LNCaP clone FGC (cell line): ENCODE data around the gene LRRC8D.

Source experiments
- DNase-seq: peaks from one replicate; pipeline ENCODE4 v3.0.0-alpha.2; 2011; ENCODE audit warnings: low read depth
- H3K4me3 ChIP-seq: 2 replicates; pipeline ENCODE4 v1.5.1; 2011; ENCODE audit warnings: mild to moderate bottlenecking, low read depth, low read length, control low read depth
- CTCF ChIP-seq: IDR thresholded peaks from 2 replicates; pipeline ENCODE4 v1.5.1; 2012; ENCODE audit warnings: mild to moderate bottlenecking; ENCODE audit not compliant: control insufficient read depth, insufficient read depth; ENCODE audit errors: extremely low read depth

LRRC8D gene

GRCh38 chr1:89927049-89927448 is 106.2 kb downstream of the LRRC8D start:
- no peak for TF ChIP-seq CTCF
- no peak overlapping the region for H3K4me3 ChIP-seq
- DNase-seq = no peak

- no peak for DNase-seq
- H3K4me3 ChIP-seq = no peak overlapping the region
- TF ChIP-seq CTCF = no peak
Measured at GRCh38 chr1:89927478-89927877, 106.6 kb downstream of the LRRC8D start.

GRCh38 chr1:89928506-89928905 is 107.7 kb downstream of the LRRC8D start:
- no peak for TF ChIP-seq CTCF
- no peak for DNase-seq
- H3K4me3 ChIP-seq = no peak overlapping the region

- no peak for DNase-seq
- H3K4me3 ChIP-seq = no peak overlapping the region
- no peak for TF ChIP-seq CTCF
Measured at GRCh38 chr1:89929467-89930063, 108.7 kb downstream of the LRRC8D start.

- no peak overlapping the region for H3K4me3 ChIP-seq
- TF ChIP-seq CTCF = no peak
- no peak for DNase-seq
Measured at GRCh38 chr1:89930579-89930978, 109.7 kb downstream of the LRRC8D start.

GRCh38 chr1:89931964-89932363 is 111.1 kb downstream of the LRRC8D start:
- no peak for TF ChIP-seq CTCF
- DNase-seq = peak; percentile 62
- no peak overlapping the region for H3K4me3 ChIP-seq
